Endothelial cell of umbilical vein (primary cell): Measurements from ENCODE around the gene GHSR. TPM values are rescaled to one million over a fixed set of nuclear protein-coding genes. Genes with fewer than 3 reads are reported as not detected.

Experiments used
- BruUV-seq: library from RNA; stranded (reverse); fragments of 400-500 nt; replicated peaks from 2 replicates; lab custom pipeline; 2021; lab: Mats Ljungman, UMichigan
- CTCF ChIA-PET: fragments of 300-600, 350-600 bp; sonication (Branson Sonifier 250); formaldehyde crosslinking; loops from one replicate; lab custom pipeline; 2021; ENCODE audit warnings: antibody characterized with exemption, inconsistent platforms; lab: Charles Lee
- POLR2A ChIA-PET: fragments of 300-600, 350-600 bp; sonication (Branson Sonifier 250); formaldehyde crosslinking; loops from one replicate; lab custom pipeline; 2021; ENCODE audit warnings: antibody characterized with exemption, inconsistent platforms; lab: Charles Lee
- DNase-seq: peaks from one replicate; pipeline ENCODE4 v3.0.0-alpha.2; 2011; ENCODE audit warnings: low read depth, low spot score
- FAIRE-seq: peaks from 2 replicates; lab custom pipeline; 2011; peaks lifted over from hg19 to GRCh38; lab: Jason Lieb, UNC
- H2AFZ ChIP-seq: 2 replicates; pipeline ENCODE4 v1.6.0; 2012; ENCODE audit warnings: low read depth, low read length, control low read depth, inconsistent platforms
- H3K27ac ChIP-seq: 2 replicates; pipeline ENCODE4 v1.5.1; 2011; ENCODE audit warnings: low read depth, mild to moderate bottlenecking, control low read depth, low read length, moderate library complexity; ENCODE audit not compliant: insufficient read depth
- H3K27me3 ChIP-seq, 2 experiments: 2 replicates each; pipeline versions ENCODE4 v1.6.0 to v1.6.1; 2011; ENCODE audit warnings: low read length in 2 of 2, mixed read lengths in 1 of 2; ENCODE audit not compliant: control insufficient read depth in 2 of 2, insufficient read depth in 2 of 2
- H3K36me3 ChIP-seq, 2 experiments: 2 replicates in 1 of 2; 3 replicates in 1 of 2; pipeline ENCODE4 v1.5.1; 2011; ENCODE audit warnings: low read length in 2 of 2, mild to moderate bottlenecking in 1 of 2, moderate library complexity in 1 of 2; ENCODE audit not compliant: control insufficient read depth in 2 of 2, insufficient read depth in 2 of 2; ENCODE audit errors: extremely low read depth in 1 of 2
- H3K4me1 ChIP-seq: 3 replicates; pipeline ENCODE4 v1.5.1; 2011; ENCODE audit warnings: mild to moderate bottlenecking, low read length; ENCODE audit not compliant: control insufficient read depth, insufficient read depth; ENCODE audit errors: extremely low read depth
- H3K4me2 ChIP-seq: 2 replicates; pipeline ENCODE4 v1.6.1; 2011; ENCODE audit warnings: low read length, control low read depth, mixed read lengths; ENCODE audit not compliant: insufficient read depth
- H3K4me3 ChIP-seq, 3 experiments: fragments of 200-600 bp in 1 of 3; sonication (generic), shearing (Covaris generic) in 1 of 3; replicated peaks in 1 of 3; 2 replicates each; pipeline ENCODE4 v1.5.1; 2011 to 2016; ENCODE audit warnings: control low read depth in 3 of 3, low read length in 3 of 3, mild to moderate bottlenecking in 2 of 3, inconsistent platforms in 1 of 3, low read depth in 1 of 3, moderate library complexity in 1 of 3; ENCODE audit not compliant: insufficient read depth in 1 of 3
- H3K79me2 ChIP-seq: 2 replicates; pipeline ENCODE4 v1.6.0; 2012; ENCODE audit warnings: low read length, inconsistent platforms; ENCODE audit not compliant: control insufficient read depth, insufficient read depth
- H3K9ac ChIP-seq: replicated peaks from 2 replicates; pipeline ENCODE3; 2011; ENCODE audit warnings: low read length, control low read depth; ENCODE audit not compliant: insufficient read depth; ENCODE audit errors: extremely low read depth
- H3K9me1 ChIP-seq: replicated peaks from 3 replicates; pipeline ENCODE4 v1.6.0; 2011; ENCODE audit warnings: mild to moderate bottlenecking, low read length; ENCODE audit not compliant: control insufficient read depth, insufficient read depth; ENCODE audit errors: extremely low read depth
- H3K9me3 ChIP-seq: replicated peaks from 2 replicates; pipeline ENCODE4 v1.5.1; 2012; ENCODE audit warnings: low read length, inconsistent platforms; ENCODE audit not compliant: control insufficient read depth, insufficient read depth
- H4K20me1 ChIP-seq: replicated peaks from 2 replicates; pipeline ENCODE3; 2011; ENCODE audit warnings: mild to moderate bottlenecking, low read length; ENCODE audit not compliant: control insufficient read depth, insufficient read depth; ENCODE audit errors: extremely low read depth
- EZH2 ChIP-seq: IDR thresholded peaks from 2 replicates; pipeline ENCODE4 v1.6.1; 2012; ENCODE audit warnings: borderline replicate concordance, low read depth, mild to moderate bottlenecking, moderate library complexity, low read length, inconsistent platforms; ENCODE audit not compliant: severe bottlenecking
- GATA2 ChIP-seq: IDR thresholded peaks from 2 replicates; pipeline ENCODE4 v1.7.0; 2011; ENCODE audit warnings: low read depth, mild to moderate bottlenecking, moderate library complexity, mixed read lengths, low read length; ENCODE audit not compliant: insufficient read length, insufficient read depth
- JUN ChIP-seq: IDR thresholded peaks from 2 replicates; pipeline ENCODE4 v1.6.1; 2011; ENCODE audit warnings: borderline replicate concordance, low read depth; ENCODE audit not compliant: insufficient read length, insufficient read depth
- MYC ChIP-seq: IDR thresholded peaks from one replicate; pipeline ENCODE4 v1.6.1; 2011; ENCODE audit warnings: mild to moderate bottlenecking, low read depth, low read length
- POLR2A ChIP-seq: IDR thresholded peaks from 2 replicates; pipeline ENCODE4 v1.6.1; 2012; ENCODE audit warnings: low read depth, mild to moderate bottlenecking, control low read depth, low read length
- POLR2AphosphoS5 ChIP-seq: IDR thresholded peaks from 2 replicates; pipeline ENCODE4 v1.6.1; 2012; ENCODE audit warnings: low read depth, mild to moderate bottlenecking, control low read depth, low read length, moderate library complexity; ENCODE audit not compliant: insufficient read depth
- dilution Hi-C: fragments of 300-500 bp; cut with MboI; formaldehyde crosslinking; loops from one replicate; pipeline ENCODE4 v1.15.0; 2019; ENCODE audit warnings: low sequenced_read_pairs; ENCODE audit not compliant: extremely low pct_ligation_motif_present
- intact Hi-C: fragments of 100-400 bp; cut with micrococcal nuclease; formaldehyde crosslinking; loops from one replicate; pipeline ENCODE4 v1.10.0; 2022
- polyA plus RNA-seq, 4 experiments: library from polyadenylated mRNA; depleted of rRNA in 3 of 4; stranded (reverse) in 3 of 4; unstranded in 1 of 4; fragments of >200 nt; gene quantifications; 2 replicates each; pipeline versions ENCODE4 v1.2.1 to v1.2.3, GENCODE V29; 2011 to 2012; ENCODE audit warnings: missing spikeins in 1 of 4
- total RNA-seq: library from RNA; stranded (reverse); gene quantifications from 2 replicates; pipeline ENCODE4 v1.2.3, GENCODE V29; 2021
- TF ChIP-seq, protein P1 (sequence below): IDR thresholded peaks from 2 replicates; pipeline ENCODE4 v1.6.1; 2011; ENCODE audit not compliant: insufficient read depth, insufficient read length

GHSR gene
- total and polyA plus RNA-seq, 2 donors (not counting 3 experiments of a cell fraction or from before 2014, with no cell fraction given): not detected

DNA sequence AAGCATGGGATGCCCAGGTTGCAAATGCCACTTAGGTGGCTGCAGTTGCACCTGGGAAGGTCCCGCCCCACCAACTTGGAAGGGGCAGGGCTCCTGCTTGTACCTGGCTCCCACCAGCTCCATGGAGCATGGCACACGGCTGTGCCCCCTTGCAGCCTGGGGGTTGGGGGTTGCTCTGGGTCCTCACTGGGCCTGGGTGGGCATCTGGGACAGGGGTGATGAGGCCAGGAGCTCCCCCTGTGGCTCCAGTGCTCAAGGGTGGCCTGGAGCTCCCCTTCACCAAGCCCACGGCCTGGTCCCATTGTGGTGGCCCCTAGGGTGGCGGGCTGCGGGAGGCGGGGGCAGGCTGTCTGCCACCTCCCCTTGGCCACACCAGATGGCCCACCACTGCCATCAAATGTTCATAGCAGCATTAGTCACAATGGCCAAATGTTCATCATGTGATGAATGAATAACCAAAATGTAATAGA lies 36.7 kb downstream of the GHSR start:
- Histone ChIP-seq H3K4me1 (no peaks in the 10 kb centered on the region), H3K27me3 (peaks cover 0 to 3% of the 10 kb centered on the region in 2 experiments), H3K36me3 (no peaks in the 10 kb centered on the region), H3K4me3 (no peak overlapping the region), H3K9ac (no peak overlapping the region), H3K4me2 (no peak overlapping the region), H2AFZ (no peak overlapping the region), H3K79me2 (no peaks in the 10 kb centered on the region), H3K9me1 (no peaks in the 10 kb centered on the region), H3K9me3 (no peaks in the 10 kb centered on the region), H3K27ac (no peak overlapping the region), H4K20me1 (no peaks in the 10 kb centered on the region)
- FAIRE-seq (no peak), DNase-seq (no peak)
- TF ChIP-seq POLR2A (peak; percentile 5), GATA2 (no peak)
- dilution Hi-C loops (no loop called here), intact Hi-C loops (no loop called here)
- CTCF ChIA-PET: interaction anchor here (0.9 to 1.4 kb wide), 2 partner anchors 17 to 255 kb away, joined by 3 to 4 read pairs; no protein-coding TSS in a partner anchor
- no TSS peak for BruUV-seq
- POLR2A ChIA-PET: no interaction called here

DNA sequence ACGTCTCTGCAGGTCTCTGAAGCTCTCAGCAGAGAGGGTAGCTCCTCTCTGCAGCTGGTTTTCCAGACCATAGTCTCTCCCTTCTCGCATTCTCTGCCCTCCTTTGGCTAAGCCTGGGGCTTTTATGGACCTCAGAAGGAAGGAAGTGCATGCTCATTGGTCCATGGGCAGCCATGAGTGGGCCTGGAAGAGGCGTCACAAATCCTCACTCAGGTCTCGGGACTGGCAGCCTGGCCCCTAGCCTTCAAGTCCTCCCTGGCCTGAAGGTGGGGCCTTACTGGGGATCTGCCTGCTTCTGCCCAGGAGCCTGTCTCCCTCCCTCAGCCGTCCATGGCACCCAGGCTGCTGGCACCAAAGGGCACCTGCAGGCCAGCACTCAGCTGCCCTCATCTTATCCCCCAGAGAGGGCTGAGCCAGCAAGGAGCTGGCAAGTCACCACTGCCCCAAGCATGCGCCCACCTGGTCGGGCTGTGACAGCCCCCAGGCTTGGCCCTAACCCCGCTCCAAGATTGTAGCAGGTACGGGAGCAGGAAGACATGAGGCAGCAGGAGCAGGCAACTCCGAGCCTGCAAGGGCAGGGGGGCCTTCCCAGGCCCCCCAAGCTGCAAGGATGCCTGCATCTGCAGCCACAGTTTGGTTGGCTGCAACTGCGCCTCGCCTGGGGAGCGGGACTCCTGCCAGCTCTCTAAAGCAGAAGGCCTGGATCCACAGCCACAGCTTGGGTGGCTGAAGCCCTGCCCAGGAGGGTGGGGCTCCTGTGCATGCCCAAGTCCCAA lies 37.4 kb downstream of the GHSR start:
- intact Hi-C loops: no loop called here
- Histone ChIP-seq H3K9me1 (no peaks in the 10 kb centered on the region), H3K4me2 (no peak overlapping the region), H4K20me1 (no peaks in the 10 kb centered on the region), H3K9me3 (no peaks in the 10 kb centered on the region), H3K27ac (no peak overlapping the region), H3K27me3 (peaks cover 0 to 3% of the 10 kb centered on the region in 2 experiments), H3K9ac (no peak overlapping the region), H3K4me1 (no peaks in the 10 kb centered on the region), H3K36me3 (no peaks in the 10 kb centered on the region), H3K79me2 (no peaks in the 10 kb centered on the region), H3K4me3 (no peak overlapping the region), H2AFZ (no peak overlapping the region)
- POLR2A ChIA-PET: no interaction called here
- FAIRE-seq: no peak
- DNase-seq: no peak
- CTCF ChIA-PET: interaction anchor here (0.8 to 1.5 kb wide), 6 partner anchors 13 to 256 kb away, joined by 3 to 7 read pairs (median 4); no protein-coding TSS in a partner anchor
- no TSS peak for BruUV-seq
- TF ChIP-seq POLR2AphosphoS5: peak; percentile 4
- no peak for TF ChIP-seq JUN
- TF ChIP-seq, protein P1, sequence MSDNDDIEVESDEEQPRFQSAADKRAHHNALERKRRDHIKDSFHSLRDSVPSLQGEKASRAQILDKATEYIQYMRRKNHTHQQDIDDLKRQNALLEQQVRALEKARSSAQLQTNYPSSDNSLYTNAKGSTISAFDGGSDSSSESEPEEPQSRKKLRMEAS: no peak
- TF ChIP-seq EZH2: no peak
- no peak for TF ChIP-seq MYC
- dilution Hi-C loops: no loop called here
